Skeletal muscle cell (primary cell): ENCODE measurements around the gene HIRIP3.

Experiments
- DNase-seq: peaks from one replicate; pipeline ENCODE4 v3.0.0-alpha.2; 2010; ENCODE audit warnings: low read depth
- H3K4me3 ChIP-seq: 2 replicates; pipeline ENCODE4 v1.5.1; 2011; ENCODE audit warnings: low read depth, mild to moderate bottlenecking, control low read depth, low read length, moderate library complexity

HIRIP3 gene

DNA sequence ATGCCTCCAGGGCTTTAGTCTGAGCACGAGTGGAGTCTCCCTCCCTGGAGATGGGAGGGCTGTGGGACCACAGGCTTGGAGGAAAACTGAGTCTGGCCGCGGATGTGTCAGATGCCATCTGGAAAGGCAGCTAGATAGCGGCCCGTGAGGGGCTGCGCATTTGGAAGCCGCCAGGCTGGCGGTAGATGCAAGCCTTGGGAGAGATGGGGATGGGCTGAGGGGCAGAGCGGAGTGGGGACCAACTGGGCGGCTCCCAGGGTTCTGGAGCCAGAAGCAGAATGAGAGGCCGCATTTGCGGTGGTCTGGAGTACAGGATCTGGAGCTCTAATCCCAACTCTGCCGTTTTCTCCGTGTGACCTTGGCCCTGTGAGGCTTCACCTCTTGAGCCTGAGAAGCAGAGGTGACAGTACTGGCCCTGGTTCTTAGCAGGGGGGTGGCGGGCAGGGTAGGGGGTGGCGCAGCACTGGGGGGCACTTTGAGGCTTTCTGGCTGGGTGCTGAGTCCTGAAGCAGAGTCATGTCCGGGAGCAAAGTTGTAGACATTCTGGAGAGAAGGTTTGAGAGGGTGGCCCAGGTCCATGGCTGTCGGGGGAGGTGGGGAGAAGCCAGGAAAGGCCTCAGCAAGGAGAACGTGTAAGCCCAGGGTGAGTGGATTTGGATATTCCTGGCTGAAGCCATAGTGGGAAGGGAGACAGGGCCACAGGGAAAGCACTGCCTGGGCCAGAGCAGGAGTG lies 7.4 kb upstream of the HIRIP3 start:
- H3K4me3 ChIP-seq: no peak overlapping the region
- no peak for DNase-seq

DNA sequence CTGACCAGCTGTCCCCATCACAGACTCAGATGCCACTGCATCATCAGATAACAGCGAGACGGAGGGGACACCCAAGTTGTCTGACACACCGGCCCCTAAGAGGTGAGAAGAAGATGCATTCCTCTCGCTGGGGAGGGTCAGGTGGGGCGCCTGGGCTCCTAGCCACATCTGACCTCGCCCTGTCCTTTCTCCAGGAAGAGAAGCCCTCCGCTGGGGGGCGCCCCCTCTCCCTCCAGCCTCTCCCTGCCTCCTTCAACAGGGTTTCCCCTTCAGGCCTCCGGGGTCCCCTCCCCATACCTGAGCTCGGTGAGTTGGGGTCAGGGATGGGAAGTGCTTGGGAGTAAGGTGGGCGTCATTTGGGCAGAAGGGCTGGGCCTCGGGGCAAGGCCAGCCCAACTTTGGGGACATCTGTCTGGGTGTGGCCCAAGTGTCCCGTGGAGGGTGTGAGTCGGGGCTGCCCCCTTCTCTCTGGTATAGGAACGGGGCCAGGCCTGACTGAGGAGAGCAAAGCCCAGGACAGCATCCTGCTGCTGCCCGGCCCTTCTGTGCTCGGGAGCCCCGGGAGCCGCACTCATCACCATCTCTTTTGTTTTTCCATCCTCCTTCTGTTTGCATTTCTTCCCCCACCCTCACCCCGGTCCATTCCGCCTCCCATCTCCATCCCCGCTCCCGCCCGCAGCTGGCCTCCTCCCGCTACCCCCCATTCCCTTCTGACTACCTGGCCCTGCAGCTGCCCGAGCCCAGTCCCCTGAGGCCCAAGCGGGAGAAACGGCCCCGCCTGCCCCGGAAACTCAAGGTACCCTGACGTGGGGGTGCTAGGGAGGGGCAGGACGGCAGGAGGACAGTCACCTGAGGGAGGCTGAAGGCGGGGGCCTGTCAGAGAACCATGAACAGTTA lies 5.6 kb upstream of the HIRIP3 start:
- no peak for DNase-seq
- no peak overlapping the region for H3K4me3 ChIP-seq

DNA sequence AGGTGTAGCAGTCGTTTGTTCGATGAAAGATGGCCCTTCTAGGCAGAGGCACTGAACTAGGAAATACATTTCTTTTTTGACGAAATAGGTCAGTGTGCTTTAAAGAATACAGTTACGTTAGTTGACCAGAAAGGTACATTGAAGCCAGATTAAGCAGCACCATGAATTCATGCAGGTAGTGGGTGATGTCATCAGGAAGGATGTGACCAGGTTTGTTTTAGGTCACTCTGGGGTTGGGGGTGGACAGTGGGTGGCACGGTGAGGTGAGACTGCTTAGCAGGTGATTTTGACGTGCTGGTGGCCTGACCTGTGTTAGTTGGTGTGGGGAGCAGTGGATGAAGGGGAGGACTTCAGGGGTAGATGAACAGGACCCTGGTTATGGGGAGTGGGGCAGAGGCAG lies 4.2 kb upstream of the HIRIP3 start:
- no peak overlapping the region for H3K4me3 ChIP-seq
- no peak for DNase-seq

DNA sequence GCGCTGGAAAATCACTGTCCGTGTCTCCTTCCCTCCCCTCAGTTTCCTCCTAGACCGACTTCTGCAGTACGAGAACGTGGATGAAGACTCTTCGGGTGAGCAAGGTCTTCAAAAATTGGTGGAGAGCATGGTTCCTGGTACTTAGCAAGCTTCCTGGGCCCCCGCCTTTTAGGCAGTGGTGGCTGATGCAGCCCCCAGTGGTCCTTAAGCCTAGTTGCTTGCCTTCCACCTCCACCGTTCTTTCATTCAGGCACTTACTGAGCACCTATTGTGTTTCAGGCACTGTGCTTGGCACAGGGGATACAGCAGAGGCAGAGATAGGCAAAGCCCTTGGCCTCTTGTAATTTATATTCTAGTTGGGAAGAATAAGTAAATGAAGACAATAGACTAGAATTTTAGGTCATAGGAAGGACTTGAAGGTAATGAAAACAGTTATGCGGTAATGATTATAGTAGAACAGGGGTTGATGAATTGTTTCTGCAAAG lies 1.4 kb upstream of the HIRIP3 start:
- peak overlapping the region; percentile 80 for H3K4me3 ChIP-seq
- no peak for DNase-seq

DNA sequence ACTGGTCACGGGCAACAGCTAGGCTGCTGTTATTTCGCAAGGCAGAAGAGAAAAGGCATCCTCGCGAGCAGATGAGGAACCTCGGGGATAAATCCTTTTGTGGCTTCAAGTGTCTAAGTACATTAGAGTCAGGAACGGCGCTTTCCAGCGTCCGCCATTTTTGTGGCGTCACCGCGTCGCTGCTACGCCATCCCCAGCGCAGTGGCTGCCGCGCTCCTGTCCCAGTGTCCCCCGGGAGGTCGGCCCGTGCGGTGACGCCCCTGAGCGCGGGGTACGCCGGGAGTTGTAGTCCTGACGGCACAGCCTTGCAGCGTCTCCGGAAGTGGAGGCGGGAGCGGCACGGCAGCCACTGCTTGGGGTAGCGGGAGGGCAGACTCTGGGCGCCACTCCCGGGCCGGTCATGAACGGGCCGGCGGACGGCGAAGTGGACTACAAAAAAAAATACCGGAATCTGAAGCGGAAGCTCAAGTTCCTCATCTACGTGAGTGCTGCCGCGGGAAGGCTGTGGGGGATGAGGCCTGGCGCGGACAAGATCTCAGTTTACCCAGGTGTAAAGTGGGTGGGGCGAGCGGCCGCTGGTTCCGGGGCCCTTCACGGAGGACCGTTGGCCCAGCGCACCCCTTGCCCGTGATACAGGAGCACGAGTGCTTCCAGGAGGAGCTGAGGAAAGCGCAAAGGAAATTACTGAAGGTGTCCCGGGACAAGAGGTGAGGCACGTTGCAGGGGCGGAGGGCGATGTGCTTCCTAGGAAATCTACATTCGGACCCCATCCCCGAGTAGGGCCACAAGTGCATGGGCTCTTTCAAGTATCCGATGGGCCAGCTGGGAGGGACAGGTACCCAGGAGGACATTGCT lies 721 bp upstream of the HIRIP3 start, which contains the start of gene INO80E:
Gene INO80E (plus strand): TSS at position 331 of the 855 bp plus-strand sequence. CDS start 70 bp downstream, at position 401.
- peak; percentile 70 for DNase-seq
- peak within 1 kb of the TSS; percentile 80 for H3K4me3 ChIP-seq

GRCh38 chr16:29994600-29995323 lies 655 bp downstream of the HIRIP3 start:
- peak overlapping the region; percentile 80 for H3K4me3 ChIP-seq
- DNase-seq: peak; percentile 27

GRCh38 chr16:29993903-29994599 lies 1.4 kb downstream of the HIRIP3 start:
- no peak overlapping the region for H3K4me3 ChIP-seq
- DNase-seq: no peak

- DNase-seq: no peak
- no peak overlapping the region for H3K4me3 ChIP-seq
These were observed 2.1 kb downstream of the HIRIP3 start for GRCh38 chr16:29993191-29993902.

DNA sequence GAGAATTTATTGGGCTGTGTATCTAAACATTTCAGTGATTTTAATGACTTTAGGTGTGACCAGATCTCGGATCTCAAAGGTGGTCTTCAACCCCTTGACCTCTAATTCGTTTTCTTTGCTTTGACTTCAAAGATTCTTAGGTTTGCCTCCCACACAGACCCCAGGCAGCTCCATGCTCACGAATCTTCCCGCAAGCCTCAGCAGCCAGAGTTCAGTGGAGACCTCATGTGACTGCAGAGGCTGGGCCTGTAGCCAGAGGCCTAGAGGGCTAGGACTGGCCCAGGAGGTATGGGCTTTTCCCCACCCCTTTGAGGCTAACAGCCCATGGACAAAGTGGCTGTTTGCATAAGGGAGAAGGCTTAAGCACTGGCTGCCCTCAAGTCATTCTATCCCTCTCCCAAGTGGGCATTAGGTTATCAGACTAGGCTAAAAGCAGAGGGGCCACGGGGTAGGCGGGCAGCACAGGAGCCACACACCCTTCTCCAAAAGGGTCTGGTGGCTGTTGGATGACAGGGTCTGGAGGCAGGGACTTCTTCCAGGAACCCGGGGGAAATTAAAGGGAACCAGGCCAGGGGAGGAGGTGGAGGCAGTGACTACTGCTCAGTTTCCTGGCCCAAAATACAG lies 3.0 kb downstream of the HIRIP3 start:
- no peak overlapping the region for H3K4me3 ChIP-seq
- no peak for DNase-seq

GRCh38 chr16:29991571-29991904 lies 3.9 kb downstream of the HIRIP3 start:
- no peak overlapping the region for H3K4me3 ChIP-seq
- DNase-seq: no peak

- DNase-seq: no peak
- no peak overlapping the region for H3K4me3 ChIP-seq
These were observed 4.4 kb downstream of the HIRIP3 start for GRCh38 chr16:29990883-29991570.

DNA sequence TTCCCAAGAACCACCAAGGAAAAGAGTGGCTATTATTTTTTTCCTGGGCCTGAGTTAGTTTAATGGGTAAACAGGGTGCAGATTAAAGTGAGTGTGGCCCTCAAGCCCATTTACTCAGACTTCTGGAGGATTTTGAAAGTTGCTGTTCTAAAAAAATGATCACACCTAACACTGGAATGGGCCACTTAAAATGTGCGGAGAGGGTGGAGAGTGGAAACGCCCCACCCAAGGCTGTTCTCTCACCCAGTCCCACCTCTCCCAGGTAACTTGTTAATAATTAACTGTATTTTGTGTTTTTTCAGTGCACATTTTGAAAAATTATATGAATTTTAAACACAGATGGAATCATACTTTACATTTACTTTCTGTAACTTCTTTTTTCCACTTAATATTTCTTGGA lies 5.4 kb downstream of the HIRIP3 start:
- H3K4me3 ChIP-seq: no peak overlapping the region
- no peak for DNase-seq

GRCh38 chr16:29989111-29989858 lies 6.1 kb downstream of the HIRIP3 start:
- DNase-seq: no peak
- no peak overlapping the region for H3K4me3 ChIP-seq

DNA sequence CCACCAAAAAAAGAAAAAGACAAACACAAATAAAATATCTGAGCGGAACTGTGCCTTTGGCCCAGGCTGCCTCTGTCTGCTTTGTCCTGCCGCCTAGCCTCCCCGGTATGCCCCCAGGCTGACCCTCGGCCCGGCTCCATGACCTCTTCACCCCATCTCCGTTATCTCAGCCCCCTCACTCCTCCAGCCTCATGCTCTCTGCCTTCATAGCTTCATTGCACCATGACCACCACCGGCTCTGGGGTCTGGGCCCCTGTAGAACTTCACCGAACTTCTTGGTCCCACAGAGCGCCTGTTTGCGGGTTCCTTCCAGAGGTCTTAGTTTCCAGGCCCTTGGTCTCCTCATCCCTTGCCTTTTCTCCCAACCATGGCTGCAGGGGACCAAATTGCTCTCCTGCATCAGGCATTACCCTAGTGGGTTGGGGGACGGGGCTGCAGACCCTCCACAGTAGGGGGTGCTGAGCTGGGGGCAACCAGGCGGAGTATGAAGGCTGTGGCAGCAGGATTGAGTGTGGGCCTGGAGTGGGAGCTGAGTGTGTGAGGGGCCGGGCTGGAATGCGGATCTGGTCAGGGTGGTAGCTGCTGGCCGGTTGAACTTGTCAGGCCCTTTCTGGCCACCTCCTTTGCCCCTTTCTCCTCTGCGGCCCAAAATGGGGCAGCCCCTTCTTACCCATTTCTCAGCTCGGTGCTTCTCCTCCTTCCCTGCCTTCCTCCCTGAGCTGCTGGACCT lies 6.9 kb downstream of the HIRIP3 start:
- H3K4me3 ChIP-seq: no peak overlapping the region

GRCh38 chr16:29987371-29988085 lies 7.9 kb downstream of the HIRIP3 start:
- H3K4me3 ChIP-seq: no peak overlapping the region
- no peak for DNase-seq

More for the DNA sequence above, 6.9 kb downstream of the HIRIP3 start:
- no peak for DNase-seq
